GM18517 (cell line): ENCODE measurements around the gene ZNF777.

Experiments used
- ATAC-seq: cut with Tn5 transposase; IDR thresholded peaks from one replicate; pipeline ENCODE4 v1.9.1; 2021; ENCODE audit warnings: mild to moderate bottlenecking, moderate library complexity; ENCODE audit not compliant: unreplicated experiment

Gene ZNF777

DNA sequence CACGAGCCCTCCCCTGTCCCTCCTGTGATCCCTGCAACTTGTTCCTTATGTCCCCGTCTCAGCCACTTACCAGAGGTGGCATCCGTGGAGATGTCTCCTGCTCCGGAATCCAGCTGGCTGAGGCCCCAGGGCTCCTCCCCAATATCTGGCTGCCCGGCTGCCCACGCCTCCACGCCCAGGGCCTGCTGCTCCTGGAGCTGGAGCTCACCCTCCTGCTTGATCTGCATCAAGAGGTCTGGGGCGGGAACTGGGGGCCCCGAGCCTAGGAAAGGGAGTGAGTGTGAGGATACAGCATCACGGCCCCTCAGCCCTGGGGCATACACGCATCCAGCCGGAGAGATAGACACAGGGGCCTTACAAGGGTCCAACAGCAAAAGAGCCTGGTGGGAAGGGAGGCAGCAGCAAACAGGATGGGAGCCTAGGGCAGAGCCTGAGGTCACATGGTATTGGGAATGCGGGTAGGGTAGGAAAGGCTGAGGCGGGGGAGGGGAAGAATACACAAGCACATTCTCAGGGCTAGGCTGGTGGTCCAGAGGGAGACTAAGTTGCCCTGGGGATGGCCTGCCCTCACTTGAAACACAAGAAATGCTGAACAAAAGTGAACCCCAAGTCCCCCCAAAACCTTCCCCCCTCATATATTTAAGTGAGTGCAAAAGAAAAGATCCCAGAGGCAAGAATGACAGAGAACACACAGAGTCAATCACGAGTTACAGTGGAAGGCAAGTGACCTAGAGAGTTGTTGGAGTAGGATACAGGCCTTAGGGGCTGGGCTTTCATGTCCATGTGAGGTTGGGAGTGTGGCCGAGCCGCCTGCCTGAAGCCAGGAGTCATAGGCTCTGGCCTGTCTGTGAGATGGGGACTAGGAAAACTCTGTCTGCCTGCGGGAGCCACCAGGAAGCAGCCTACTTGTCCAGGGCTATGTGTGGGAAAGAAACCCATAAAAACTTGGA lies 16.9 kb upstream of the ZNF777 start:
- ATAC-seq = no peak

DNA sequence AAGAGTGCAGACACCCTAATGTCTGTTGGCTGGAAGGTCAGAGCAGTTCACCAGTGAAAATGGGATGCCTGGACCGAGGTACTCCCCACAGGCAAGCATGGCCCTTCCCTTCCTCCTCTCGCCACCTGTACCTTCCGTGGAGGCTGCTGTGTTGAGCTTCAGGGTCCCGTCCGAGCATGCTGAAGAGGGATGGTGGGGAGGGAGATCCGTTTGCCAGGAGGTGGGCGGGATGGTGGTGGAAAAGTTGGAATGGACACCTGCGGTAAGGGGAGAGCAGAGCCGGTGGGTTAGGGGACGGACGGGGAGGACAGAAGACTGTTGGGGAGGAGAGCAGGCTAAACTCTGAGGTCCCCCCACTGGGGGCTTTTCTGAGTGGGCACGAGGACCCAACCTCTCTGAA lies 15.9 kb upstream of the ZNF777 start:
- ATAC-seq = no peak

DNA sequence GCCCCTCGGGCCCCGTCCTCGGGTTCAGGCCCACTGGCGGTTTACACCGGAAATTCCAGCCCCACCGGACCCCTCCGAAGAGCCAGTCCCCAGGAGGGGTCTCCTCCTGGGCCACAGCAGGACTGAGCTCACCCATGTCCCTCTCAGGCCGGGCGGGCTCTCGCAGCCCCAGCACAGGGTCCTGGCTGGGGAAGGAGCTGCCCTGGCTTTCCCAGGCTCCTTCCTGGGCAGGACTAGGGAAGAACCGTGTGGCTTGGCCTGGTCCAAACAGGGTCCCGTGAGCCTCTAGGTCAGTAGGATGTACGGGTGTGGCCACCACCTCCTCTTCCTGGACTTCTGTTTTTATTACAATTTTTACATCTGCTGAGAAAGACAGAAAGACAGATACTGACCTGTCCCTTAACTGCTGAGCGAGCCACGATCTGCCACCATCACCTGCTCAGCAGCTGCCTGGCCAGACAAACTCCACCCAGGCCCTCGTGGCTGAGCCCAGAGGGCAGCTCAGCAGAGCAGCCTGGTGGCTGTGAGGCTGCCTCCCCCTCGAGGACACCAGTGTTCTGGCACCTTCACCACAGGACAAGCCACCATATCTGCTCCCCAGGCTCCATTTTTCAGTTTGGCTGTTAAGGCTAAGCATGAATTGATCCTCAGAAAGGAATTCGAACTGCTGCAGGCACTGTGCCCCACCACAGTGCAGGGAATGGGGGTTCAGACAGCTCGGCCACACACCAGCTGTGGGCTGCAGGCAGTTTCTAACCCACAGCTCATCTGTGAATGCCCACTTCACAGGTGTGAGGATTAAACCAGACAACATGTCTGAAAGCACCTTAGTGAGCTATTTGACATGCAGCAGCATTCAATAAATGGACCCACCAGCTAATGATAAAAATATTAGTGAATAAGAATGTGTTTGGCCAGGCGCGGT lies 14.5 kb upstream of the ZNF777 start:
- ATAC-seq = no peak

DNA sequence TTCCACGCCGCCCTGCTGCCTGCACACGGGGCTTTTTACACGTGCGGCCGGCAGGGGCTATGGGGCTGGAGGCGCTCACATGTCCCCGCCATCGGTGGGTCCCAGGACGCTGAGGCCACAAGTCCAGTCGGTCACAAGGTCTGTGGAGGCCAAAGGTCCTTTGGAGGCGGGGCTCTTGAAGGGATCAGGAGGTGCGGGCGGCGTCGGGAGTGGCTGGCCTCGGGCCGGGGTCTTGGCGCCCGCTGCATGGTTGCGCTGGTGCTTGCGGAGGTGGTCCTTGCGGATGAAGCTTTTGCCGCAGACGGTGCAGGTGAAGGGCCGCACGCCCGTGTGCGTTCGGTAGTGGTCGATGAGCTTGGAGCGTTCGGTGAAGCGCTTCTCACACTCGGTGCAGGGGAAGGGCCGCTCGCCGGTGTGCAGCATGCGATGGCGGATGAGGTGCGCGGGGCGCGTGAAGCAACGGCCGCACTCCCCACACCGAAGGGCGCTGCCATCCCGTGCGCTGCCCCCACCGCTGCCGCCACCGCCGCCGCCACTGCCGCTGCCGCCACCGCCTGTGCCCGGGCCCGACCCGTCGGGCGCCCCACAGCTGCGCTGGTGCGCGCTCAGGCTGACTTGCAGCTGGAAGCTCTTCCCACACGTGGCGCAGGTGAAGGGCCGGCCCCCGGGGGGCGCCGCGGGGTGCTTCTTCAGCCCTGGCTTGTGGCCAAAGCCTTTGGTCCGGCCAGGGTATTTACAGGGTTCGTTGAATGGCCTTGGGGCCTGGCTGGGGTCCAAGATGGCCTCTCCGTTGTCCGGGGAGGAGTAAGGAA lies 13.7 kb upstream of the ZNF777 start:
- ATAC-seq = no peak

DNA sequence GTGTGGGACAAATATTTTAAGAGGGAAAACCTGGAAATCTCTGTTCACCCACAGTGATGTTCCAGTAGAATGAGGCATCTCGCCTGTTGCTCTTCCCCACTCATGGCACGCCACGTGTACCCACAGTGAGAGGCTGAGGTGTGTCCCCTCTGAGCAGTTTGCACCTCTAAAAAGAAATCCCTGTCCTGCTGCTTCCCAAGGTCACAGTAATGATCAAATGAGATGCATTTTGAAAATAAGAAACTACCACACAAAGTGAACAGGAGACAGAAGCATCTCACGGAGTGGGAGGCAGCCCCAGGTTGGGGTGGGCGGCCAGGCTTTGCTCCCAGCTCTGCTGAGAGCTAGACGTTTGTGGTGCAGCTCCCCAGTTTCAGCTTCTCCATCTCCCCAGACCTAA lies 12.4 kb upstream of the ZNF777 start:
- ATAC-seq = no peak

DNA sequence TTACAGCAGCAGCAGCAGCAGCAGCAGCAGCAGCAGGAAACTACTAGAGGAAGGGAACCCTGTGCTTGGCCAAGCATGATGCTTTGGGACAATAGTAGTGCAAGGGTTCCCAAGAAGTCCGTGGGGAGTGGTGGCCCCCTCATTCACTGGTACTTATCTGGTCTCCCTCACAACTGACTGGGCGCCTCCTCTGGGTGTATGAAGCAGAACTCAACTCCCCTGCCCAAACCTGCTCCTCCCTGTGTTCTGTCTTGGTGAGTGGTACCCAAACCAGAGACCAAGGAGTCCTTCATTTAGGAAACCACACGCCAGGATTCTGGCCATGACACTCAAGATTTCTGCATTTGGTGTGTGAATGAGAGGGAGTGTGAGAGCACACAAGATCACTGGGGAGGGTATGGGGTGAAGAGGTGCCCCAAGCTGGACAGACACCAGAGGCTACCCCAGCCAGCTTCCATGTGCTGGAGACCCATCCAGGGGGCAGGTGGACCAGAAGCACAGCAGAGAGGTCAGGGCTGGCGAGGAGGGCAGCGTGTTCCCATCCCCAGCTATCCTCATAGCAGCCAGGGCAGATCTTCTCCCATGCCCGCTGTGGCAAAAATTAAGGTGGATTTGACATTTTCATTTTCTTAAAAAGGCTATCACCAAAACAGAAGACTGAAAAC lies 10.6 kb upstream of the ZNF777 start:
- no peak for ATAC-seq

DNA sequence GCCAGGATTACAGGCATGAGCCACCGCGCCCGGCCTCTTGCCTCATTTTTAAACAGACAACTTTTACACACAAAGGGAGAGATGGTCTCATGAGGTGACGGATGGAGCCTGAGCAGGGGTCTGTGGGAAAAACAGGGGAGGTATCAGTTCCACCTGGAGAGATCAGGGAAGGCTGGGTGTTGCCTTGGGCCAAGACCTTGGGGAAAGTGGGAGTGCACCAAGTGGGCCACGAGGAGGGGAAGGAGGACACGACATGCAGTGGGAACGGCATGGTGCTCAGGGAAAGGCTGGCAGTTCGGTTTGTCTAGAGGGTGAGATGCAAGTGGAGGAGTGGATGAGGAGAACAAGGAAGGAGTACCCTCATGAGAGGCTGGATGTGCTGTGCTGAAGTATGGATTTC lies 8.9 kb upstream of the ZNF777 start:
- ATAC-seq = no peak

DNA sequence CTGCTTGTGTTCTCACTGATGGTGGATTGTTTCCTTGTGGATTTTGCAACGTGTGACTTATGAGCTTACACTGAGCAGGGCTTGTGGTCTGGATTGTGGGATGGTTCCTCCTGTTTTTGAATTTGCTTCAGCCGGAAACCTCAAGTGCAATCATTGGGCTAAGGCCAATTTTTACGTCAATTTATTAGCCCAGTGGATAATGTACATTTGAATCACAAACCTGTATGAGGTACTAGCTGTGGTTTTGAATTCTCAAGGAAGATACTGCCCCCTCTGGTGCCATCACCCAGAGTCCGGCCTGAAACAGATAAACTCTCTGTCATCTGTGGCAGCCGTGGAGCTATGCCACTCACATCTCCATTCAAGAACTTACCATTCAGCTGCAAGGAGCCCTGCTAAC lies 7.3 kb upstream of the ZNF777 start:
- no peak for ATAC-seq

DNA sequence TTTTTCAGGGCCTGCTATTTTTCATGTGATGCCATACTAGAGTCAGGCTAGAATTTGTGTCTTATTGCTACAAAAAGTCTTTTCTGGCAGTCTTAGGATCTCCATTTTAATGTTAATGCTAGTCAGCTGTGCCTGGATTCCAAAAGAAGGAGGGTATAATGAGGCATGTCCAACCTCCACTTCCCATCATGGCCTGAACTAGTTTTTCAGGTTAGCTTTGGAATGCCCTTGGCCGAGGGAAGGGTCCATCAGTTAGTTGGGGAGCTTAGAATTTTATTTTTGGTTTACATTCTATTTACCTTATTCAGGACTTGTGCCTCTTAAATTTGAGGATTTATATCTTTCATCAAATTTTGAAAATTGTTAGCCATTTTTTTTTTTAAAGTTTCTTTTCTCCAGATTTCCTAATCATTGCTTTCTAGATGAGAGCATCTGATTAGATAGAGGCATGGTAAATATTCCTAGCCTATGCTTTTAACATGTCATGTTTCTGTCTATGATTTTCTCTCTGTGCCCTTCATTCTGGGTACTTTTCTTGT lies 6.5 kb upstream of the ZNF777 start:
- ATAC-seq = no peak

DNA sequence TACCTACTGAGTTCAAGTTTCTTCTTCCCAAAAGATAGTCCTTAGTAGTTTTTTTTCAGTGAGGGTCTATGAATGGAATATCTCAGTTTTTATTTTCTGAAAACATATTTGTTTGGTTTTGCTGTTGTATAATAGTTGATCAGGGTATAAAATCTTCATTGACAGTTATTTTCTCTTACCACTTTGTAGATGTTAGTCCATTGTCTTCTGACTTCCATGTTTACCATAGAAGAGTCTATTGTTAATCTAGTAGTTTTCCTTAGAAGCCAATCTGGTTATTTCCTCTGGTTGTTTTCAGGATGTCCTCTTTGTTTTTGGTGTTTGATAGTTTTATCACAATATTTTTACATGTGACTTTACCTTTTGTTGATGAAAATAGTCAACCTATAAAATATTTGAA lies 5.5 kb upstream of the ZNF777 start:
- no peak for ATAC-seq

DNA sequence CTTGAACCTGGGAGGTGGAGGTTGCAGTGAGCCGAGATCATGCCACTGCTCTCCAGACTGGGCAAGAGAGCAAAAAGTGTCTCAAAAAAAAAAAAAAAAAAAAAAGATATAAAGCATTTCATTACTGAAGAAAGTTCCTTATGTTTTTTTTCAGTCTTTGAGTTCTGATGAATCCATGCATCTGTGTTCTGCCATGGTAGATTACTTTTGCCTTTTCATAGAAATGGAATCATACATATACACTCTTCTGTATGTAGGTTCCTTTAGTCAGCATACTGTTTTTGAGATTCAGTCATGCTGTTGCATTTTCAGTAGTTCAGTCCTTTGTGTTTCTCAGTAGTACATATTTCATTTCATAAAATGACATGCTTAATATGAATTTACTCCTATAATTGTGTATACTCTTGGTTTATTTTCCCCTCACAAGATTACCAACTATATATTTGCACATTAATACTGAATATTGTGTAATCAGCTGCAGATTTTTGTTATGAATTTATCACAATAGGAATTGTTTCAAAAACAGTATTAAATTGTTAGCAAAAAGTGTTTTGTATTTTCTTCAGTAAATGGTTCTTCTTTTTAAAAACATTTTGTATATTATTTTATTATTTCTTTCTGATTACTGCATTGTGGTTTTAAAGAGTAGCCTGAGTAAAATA lies 2.8 kb upstream of the ZNF777 start:
- no peak for ATAC-seq

DNA sequence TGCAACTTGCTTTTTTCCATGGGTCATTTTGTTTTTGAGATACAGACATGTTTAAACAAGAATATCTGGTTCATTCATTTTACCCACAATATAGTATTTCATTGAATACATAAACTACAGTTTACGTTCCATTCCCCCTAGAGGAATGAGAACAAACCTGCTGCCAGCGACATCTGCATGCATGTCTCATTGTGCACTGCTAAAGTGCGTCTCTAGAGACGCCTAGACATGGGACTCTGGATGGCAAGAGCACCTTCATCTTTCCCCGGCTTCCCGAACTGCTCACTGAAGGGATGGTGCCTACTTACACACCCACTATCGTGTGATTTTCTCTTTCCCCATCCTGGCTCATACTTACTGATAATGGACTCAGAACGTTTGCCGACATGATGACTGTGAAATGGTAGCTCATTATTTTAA lies 1.2 kb upstream of the ZNF777 start:
- ATAC-seq = no peak

DNA sequence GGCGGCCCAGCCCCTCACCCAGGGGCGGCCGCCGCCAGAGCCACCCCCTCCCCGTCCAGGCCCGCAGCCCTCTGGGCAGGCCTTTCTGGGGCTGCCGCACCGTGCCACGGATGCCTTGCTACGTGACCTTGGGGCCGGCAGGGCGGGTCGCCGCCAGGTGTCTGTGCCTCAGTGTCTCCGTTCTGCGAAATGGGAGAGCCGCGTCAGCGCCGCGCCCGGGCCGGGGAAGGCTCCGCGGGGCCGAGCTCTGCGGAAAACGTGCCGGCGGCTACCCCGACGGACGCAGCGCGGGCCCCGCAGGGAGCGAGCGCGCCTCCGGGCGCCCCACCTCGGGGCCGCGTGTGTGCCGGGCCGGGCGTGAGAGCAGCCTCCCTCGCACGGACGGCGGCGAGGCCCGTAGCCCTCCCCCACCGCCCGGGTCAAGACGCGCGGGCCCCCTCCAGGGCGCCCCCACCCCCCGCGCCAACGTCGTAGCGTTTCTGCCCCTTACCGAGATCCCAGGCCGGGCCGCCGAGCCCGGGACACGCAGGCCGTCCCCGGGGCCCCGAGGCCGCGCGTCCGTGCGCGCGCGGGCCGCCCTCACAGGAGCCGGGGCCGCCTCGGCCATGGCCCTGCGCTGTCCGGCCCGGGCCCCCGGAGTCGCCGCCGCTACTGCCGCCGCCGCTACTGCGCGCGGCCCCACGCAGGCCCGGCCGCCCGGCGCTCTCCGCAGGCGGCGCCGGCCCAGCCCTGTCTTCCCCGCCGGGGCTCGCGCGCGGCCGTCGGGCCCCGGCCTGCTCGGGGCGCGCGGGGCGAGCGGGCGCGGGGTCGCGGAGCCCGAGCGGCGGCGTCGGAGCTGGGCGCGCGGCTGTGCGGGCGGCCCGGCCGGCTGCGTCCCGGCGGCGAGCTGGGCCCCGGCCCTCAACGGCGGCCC lies 1.1 kb downstream of the ZNF777 start:
- ATAC-seq = peak; percentile 32

DNA sequence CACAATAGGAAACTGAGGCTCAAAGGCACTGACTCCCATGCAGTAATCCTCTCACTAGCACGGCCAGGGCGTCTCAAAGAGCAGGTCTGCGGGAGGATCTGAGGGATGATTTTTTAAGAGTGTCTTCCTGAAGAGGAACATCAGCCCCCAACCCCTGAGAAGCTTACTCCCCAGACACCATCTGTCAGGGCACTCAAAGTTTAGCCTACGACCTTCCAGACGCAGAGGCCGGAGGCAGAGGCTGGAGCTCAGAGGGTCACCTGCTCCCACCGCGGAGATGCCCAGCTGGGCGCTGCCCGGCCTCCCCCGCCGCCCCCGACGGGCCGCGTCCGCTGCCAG lies 1.7 kb downstream of the ZNF777 start:
- no peak for ATAC-seq

DNA sequence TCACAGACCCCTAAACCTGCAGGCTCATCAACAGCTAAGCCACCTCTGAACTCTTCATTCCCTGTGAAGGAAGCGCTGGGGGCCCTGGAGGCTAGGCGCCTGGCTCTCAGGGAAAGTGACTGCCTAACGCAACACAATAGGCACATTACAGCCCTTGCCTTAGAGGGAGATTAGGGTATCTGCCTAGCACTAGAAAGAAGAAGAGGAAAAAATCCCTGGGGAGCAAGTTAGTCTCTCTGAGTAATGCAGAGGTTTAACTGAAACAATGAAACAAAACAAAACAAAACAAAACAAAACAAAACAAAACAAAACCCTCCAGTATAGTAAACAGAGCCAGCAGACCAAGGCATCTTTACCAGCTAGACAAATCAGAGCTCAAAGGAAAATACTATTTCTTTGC lies 2.6 kb downstream of the ZNF777 start:
- no peak for ATAC-seq

DNA sequence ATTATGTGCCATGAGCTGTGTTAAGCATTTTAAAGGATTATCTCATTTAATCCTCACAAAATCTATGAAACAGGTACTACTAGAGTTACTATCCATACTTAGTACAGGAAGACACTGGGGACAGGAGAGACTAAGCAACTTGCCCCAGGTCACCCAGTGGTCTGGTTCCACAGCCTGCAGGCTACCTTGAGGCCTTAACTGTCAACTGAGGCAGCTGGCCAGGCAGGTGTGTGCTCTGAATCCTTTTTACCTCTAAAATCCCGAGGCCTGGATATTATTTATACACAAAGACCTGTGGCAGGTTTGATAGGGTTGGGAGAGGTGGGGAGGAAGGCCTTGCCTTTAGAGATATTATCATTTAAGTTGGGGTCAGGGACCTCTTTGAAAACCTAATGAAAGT lies 3.1 kb downstream of the ZNF777 start:
- ATAC-seq = no peak

DNA sequence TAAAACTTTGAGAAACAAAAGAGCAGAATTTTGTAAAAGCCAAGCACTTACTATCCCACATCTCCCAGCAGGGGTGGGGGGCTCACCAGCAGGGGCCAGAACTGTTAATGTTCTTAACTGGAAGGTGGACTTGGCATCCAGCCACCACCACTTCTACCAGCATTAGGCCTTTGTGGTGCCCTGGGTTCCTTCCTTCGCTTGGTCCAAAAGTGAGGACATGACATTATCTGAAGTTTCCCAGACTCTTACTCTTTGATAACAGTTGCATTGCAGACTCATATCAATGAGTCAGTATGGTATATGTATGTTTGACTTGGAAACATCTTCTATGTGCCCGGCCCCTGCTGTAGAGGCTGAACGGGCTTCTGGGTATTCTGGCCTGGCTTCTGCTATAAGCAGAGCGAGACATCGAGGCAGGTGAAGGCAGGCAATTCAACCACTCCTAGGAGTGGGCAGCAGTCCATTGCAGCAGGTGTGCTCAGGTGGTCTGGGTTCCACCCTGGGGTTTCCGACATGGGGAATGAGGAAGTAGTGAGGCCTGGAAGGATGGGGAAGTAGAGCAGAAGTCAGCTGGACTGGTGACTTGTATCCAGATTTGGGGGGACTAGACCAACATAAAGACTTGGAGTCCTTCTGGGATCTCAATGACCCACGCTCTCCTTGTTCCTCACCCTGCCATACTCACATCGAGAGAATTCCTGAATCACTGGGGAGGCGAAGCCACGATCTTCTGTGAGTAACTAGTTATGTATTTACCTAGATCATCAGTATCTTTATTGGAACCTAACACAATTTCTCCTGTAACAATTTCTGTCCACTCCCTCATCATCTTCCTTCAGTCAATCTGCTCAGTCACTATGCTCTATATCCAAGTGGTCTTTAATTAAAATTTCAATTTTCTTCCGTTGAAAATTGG lies 4.1 kb downstream of the ZNF777 start:
- ATAC-seq = no peak
